SK-N-SH treated with all-trans-retinoic acid at 6 μM for 48 hours (cell line): Measurements from ENCODE around the gene RPP38.

ENCODE experiments used
- ARNTL ChIP-seq: fragments of 450-650 bp; formaldehyde crosslinking; IDR thresholded peaks from 2 replicates; pipeline ENCODE4 v1.5.0; 2020; ENCODE audit warnings: low read depth, mild to moderate bottlenecking, moderate library complexity, borderline replicate concordance
- GLIS3 ChIP-seq: fragments of 250-450 bp; sonication (Bioruptor Pico); IDR thresholded peaks from 2 replicates; pipeline ENCODE4 v1.5.0; 2020; ENCODE audit warnings: mild to moderate bottlenecking, moderate library complexity
- RARB ChIP-seq: fragments of 250-450 bp; sonication (Bioruptor Pico); IDR thresholded peaks from 2 replicates; pipeline ENCODE4 v1.8.0; 2021; ENCODE audit warnings: mild to moderate bottlenecking, moderate library complexity
- TCF4 ChIP-seq: fragments of 250-450 bp; sonication (Bioruptor Pico); IDR thresholded peaks from 2 replicates; pipeline ENCODE4 v1.8.0; 2021; ENCODE audit warnings: mild to moderate bottlenecking, moderate library complexity, borderline replicate concordance
- ZNF70 ChIP-seq: fragments of 450-650 bp; formaldehyde crosslinking; IDR thresholded peaks from 2 replicates; pipeline ENCODE4 v1.5.0; 2020; ENCODE audit warnings: mild to moderate bottlenecking, moderate library complexity
- ZNF8 ChIP-seq: fragments of 450-650 bp; formaldehyde crosslinking; IDR thresholded peaks from 2 replicates; pipeline ENCODE4 v1.5.0; 2020; ENCODE audit warnings: mild to moderate bottlenecking, moderate library complexity
- TF ChIP-seq, protein P1 (sequence below): fragments of 250-450 bp; sonication (Bioruptor Pico); IDR thresholded peaks from 2 replicates; pipeline ENCODE4 v1.8.0; 2021; ENCODE audit warnings: low read depth, mild to moderate bottlenecking, moderate library complexity, borderline replicate concordance
- TF ChIP-seq, protein P2 (sequence below): fragments of 250-450 bp; sonication (Bioruptor Pico); IDR thresholded peaks from 2 replicates; pipeline ENCODE4 v1.8.0; 2020; ENCODE audit warnings: mild to moderate bottlenecking, moderate library complexity, borderline replicate concordance

GRCh38 chr10:15136129-15137035 is 39.2 kb downstream of the RPP38 start:
- TF ChIP-seq TCF4 (CRISPR knock-in tag) = no peak
- TF ChIP-seq, protein P1, sequence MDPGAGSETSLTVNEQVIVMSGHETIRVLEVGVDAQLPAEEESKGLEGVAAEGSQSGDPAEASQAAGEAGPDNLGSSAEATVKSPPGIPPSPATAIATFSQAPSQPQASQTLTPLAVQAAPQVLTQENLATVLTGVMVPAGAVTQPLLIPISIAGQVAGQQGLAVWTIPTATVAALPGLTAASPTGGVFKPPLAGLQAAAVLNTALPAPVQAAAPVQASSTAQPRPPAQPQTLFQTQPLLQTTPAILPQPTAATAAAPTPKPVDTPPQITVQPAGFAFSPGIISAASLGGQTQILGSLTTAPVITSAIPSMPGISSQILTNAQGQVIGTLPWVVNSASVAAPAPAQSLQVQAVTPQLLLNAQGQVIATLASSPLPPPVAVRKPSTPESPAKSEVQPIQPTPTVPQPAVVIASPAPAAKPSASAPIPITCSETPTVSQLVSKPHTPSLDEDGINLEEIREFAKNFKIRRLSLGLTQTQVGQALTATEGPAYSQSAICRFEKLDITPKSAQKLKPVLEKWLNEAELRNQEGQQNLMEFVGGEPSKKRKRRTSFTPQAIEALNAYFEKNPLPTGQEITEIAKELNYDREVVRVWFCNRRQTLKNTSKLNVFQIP = no peak
- TF ChIP-seq RARB (CRISPR knock-in tag) = no peak
- TF ChIP-seq ZNF8 (CRISPR knock-in tag) = no peak
- TF ChIP-seq, protein P2, sequence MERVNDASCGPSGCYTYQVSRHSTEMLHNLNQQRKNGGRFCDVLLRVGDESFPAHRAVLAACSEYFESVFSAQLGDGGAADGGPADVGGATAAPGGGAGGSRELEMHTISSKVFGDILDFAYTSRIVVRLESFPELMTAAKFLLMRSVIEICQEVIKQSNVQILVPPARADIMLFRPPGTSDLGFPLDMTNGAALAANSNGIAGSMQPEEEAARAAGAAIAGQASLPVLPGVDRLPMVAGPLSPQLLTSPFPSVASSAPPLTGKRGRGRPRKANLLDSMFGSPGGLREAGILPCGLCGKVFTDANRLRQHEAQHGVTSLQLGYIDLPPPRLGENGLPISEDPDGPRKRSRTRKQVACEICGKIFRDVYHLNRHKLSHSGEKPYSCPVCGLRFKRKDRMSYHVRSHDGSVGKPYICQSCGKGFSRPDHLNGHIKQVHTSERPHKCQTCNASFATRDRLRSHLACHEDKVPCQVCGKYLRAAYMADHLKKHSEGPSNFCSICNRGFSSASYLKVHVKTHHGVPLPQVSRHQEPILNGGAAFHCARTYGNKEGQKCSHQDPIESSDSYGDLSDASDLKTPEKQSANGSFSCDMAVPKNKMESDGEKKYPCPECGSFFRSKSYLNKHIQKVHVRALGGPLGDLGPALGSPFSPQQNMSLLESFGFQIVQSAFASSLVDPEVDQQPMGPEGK (CRISPR knock-in tag) = no peak
- TF ChIP-seq GLIS3 (CRISPR knock-in tag) = no peak
- no peak for TF ChIP-seq ZNF70 (CRISPR knock-in tag)
- no peak for TF ChIP-seq ARNTL (CRISPR knock-in tag)
